Fibroblast of lung (primary cell): Measurements from ENCODE around the gene SBF2. TPM values are rescaled to one million over a fixed set of nuclear protein-coding genes. Genes with fewer than 3 reads are reported as not detected.

Source experiments
- DNase-seq, 2 donors: peaks; one replicate each; pipeline versions ENCODE4 v3.0.0 to v3.0.0-alpha.2; 2010; ENCODE audit warnings: low read depth in 2 of 2
- H2AFZ ChIP-seq: 2 replicates; pipeline ENCODE4 v1.5.1; 2012; ENCODE audit warnings: low read length, control low read depth, inconsistent platforms
- H3K27ac ChIP-seq: 2 replicates; pipeline ENCODE4 v1.5.1; 2011; ENCODE audit warnings: low read length, control low read depth; ENCODE audit not compliant: insufficient read depth
- H3K27me3 ChIP-seq: 2 replicates; pipeline ENCODE4 v1.5.1; 2011; ENCODE audit warnings: mild to moderate bottlenecking, low read length; ENCODE audit not compliant: control insufficient read depth, insufficient read depth
- H3K36me3 ChIP-seq: 2 replicates; pipeline ENCODE4 v1.5.1; 2011; ENCODE audit warnings: low read length; ENCODE audit not compliant: control insufficient read depth, insufficient read depth
- H3K4me1 ChIP-seq: 2 replicates; pipeline ENCODE4 v1.5.1; 2011; ENCODE audit warnings: low read length; ENCODE audit not compliant: control insufficient read depth, insufficient read depth; ENCODE audit errors: extremely low read depth
- H3K4me2 ChIP-seq: 2 replicates; pipeline ENCODE4 v1.5.1; 2011; ENCODE audit warnings: low read length, control low read depth; ENCODE audit not compliant: insufficient read depth; ENCODE audit errors: extremely low read depth
- H3K4me3 ChIP-seq, 4 experiments: fragments of 200-600 bp in 1 of 4; sonication (generic) in 1 of 4; replicated peaks in 1 of 4; 2 replicates each; pipeline ENCODE4 v1.5.1; 2011 to 2016; ENCODE audit warnings: low read length in 4 of 4, low read depth in 3 of 4, mild to moderate bottlenecking in 3 of 4, control low read depth in 2 of 4, inconsistent platforms in 1 of 4, mixed read lengths in 1 of 4; ENCODE audit not compliant: insufficient read depth in 1 of 4; ENCODE audit errors: control extremely low read depth in 1 of 4
- H3K79me2 ChIP-seq: 2 replicates; pipeline ENCODE4 v1.5.1; 2012; ENCODE audit warnings: mild to moderate bottlenecking, low read length, inconsistent platforms; ENCODE audit not compliant: control insufficient read depth, insufficient read depth
- H3K9ac ChIP-seq: 2 replicates; pipeline ENCODE4 v1.5.1; 2011; ENCODE audit warnings: mild to moderate bottlenecking, low read length, control low read depth; ENCODE audit not compliant: insufficient read depth
- H3K9me3 ChIP-seq: 2 replicates; pipeline ENCODE4 v1.5.1; 2012; ENCODE audit warnings: low read depth, low read length; ENCODE audit not compliant: control insufficient read depth, insufficient read depth
- H4K20me1 ChIP-seq: 2 replicates; pipeline ENCODE4 v1.5.1; 2011; ENCODE audit warnings: low read length; ENCODE audit not compliant: control insufficient read depth, insufficient read depth; ENCODE audit errors: extremely low read depth
- CTCF ChIP-seq, 2 donors: IDR thresholded peaks in 1 of 2; conservative IDR thresholded peaks in 1 of 2; 1 replicate in 1 of 2; 2 replicates in 1 of 2; pipeline ENCODE4 v1.5.1; 2011 to 2012; ENCODE audit warnings: low read length in 2 of 2, control low read depth in 1 of 2, inconsistent platforms in 1 of 2, low read depth in 1 of 2, mild to moderate bottlenecking in 1 of 2
- EZH2 ChIP-seq: IDR thresholded peaks from 2 replicates; pipeline ENCODE4 v1.5.1; 2012; ENCODE audit warnings: low read length, control low read depth, mild to moderate bottlenecking; ENCODE audit errors: missing control alignments
- polyA plus RNA-seq, 2 donors: library from polyadenylated mRNA; depleted of rRNA in 1 of 2; stranded (reverse) in 1 of 2; unstranded in 1 of 2; fragments of >200 nt; gene quantifications; 2 replicates each; pipeline ENCODE4 v1.2.1, GENCODE V29; 2011 to 2012; ENCODE audit warnings: missing spikeins in 1 of 2
- total RNA-seq: library from RNA; depleted of rRNA; stranded (reverse); fragments of >200 nt; gene quantifications from 2 replicates; pipeline ENCODE4 v1.2.1, GENCODE V29; 2014

The SBF2 gene
- total and polyA plus RNA-seq, 2 donors (not counting 1 experiment from before 2014, with no cell fraction given), result 69.4 to 95.9 TPM

- no peak overlapping the region for H3K27ac ChIP-seq
Observed at GRCh38 chr11:10287766-10288715, 6.0 kb downstream of the SBF2 start.

GRCh38 chr11:10287140-10287539 lies 6.9 kb downstream of the SBF2 start:
- Histone ChIP-seq H3K9me3 (no peaks in the 10 kb centered on the region), H3K9ac (no peak overlapping the region), H2AFZ (no peak overlapping the region), H3K27me3 (no peaks in the 10 kb centered on the region), H3K4me1 (peaks cover 5% of the 10 kb centered on the region), H3K4me2 (peak overlapping the region; percentile 5), H3K4me3 (no peak overlapping the region), H4K20me1 (no peaks in the 10 kb centered on the region), H3K79me2 (peaks cover 84% of the 10 kb centered on the region), H3K36me3 (peaks cover 1% of the 10 kb centered on the region), H3K27ac (no peak overlapping the region)
- DNase-seq, result no peak
- TF ChIP-seq EZH2 (no peak), CTCF (conservative IDR thresholded peaks at IDR 0.05 in 1 of 2, IDR thresholded peaks at IDR 0.05 in 1 of 2; ENCODE audit: low read depth in 1 of 2, low read length in 2 of 2) (no peak)

More at GRCh38 chr11:10287766-10288715, 6.0 kb downstream of the SBF2 start:
- Histone ChIP-seq H3K9ac (no peak overlapping the region), H3K27me3 (no peaks in the 10 kb centered on the region), H3K79me2 (peaks cover 84% of the 10 kb centered on the region), H2AFZ (no peak overlapping the region), H3K9me3 (no peaks in the 10 kb centered on the region), H3K4me1 (peaks cover 6% of the 10 kb centered on the region), H3K36me3 (peaks cover 1% of the 10 kb centered on the region), H3K4me2 (no peak overlapping the region), H4K20me1 (no peaks in the 10 kb centered on the region), H3K4me3 (no peak overlapping the region)
- TF ChIP-seq EZH2 (no peak), CTCF (conservative IDR thresholded peaks at IDR 0.05 in 1 of 2, IDR thresholded peaks at IDR 0.05 in 1 of 2; ENCODE audit: low read depth in 1 of 2, low read length in 2 of 2) (no peak)
- no peak for DNase-seq

- H3K9me3 ChIP-seq, result no peaks in the 10 kb centered on the region
- DNase-seq, result peak in 1 of 2 donors; percentile 6
- H3K79me2 ChIP-seq, result peaks cover 69% of the 10 kb centered on the region
- no peak overlapping the region for H3K9ac ChIP-seq
- no peak for TF ChIP-seq EZH2
- no peak for TF ChIP-seq CTCF (conservative IDR thresholded peaks at IDR 0.05 in 1 of 2, IDR thresholded peaks at IDR 0.05 in 1 of 2; ENCODE audit: low read depth in 1 of 2, low read length in 2 of 2)
- H4K20me1 ChIP-seq, result no peaks in the 10 kb centered on the region
- H2AFZ ChIP-seq, result no peak overlapping the region
- no peak overlapping the region for H3K27ac ChIP-seq
- no peak overlapping the region for H3K4me2 ChIP-seq
- H3K27me3 ChIP-seq, result no peaks in the 10 kb centered on the region
- H3K36me3 ChIP-seq, result no peaks in the 10 kb centered on the region
- H3K4me1 ChIP-seq, result peaks cover 3% of the 10 kb centered on the region
- no peak overlapping the region for H3K4me3 ChIP-seq
Observed at GRCh38 chr11:10285148-10285802, 8.7 kb downstream of the SBF2 start.
